IMR-90 (cell line): ENCODE data around the gene ZNF609. TPM values are rescaled to one million over a fixed set of nuclear protein-coding genes. Genes with fewer than 3 reads are reported as not detected.

ENCODE experiments used
- ATAC-seq: fragments of 200-7000 bp; cut with Tn5 transposase; 2 replicates; pipeline ENCODE4 v1.9.1; 2020; ENCODE audit warnings: low read depth, mild to moderate bottlenecking, moderate library complexity
- BruUV-seq: library from RNA; stranded (reverse); fragments of 400-500 nt; replicated peaks from 2 replicates; lab custom pipeline; 2021; lab: Mats Ljungman, UMichigan
- CTCF ChIA-PET: fragments of 300-600 bp; formaldehyde crosslinking; extraction: SDS; loops from one replicate; lab custom pipeline; 2021; ENCODE audit warnings: antibody characterized with exemption; lab: Yijun Ruan, JAX
- POLR2A ChIA-PET: fragments of 300-600 bp; sonication (Branson Sonifier 250); formaldehyde crosslinking; loops from one replicate; lab custom pipeline; 2022; ENCODE audit warnings: antibody characterized with exemption; ENCODE audit not compliant: unreplicated experiment; lab: Charles Lee
- DNase-seq: peaks from one replicate; pipeline ENCODE4 v3.0.0; 2013
- H2AFZ ChIP-seq: replicated peaks from 2 replicates; pipeline ENCODE3; 2013; ENCODE audit warnings: low read length, mild to moderate bottlenecking; ENCODE audit not compliant: poor library complexity
- H2AK5ac ChIP-seq: 2 replicates; pipeline ENCODE4 v1.6.1; 2013; ENCODE audit warnings: low read depth, low read length, inconsistent platforms
- H2AK9ac ChIP-seq: replicated peaks from 2 replicates; pipeline ENCODE3; 2013; ENCODE audit warnings: mild to moderate bottlenecking, low read depth, low read length, moderate library complexity; ENCODE audit not compliant: poor library complexity
- H2BK120ac ChIP-seq: 2 replicates; pipeline ENCODE4 v1.6.1; 2013; ENCODE audit warnings: low read depth, low read length, inconsistent platforms
- H2BK15ac ChIP-seq: 3 replicates; pipeline ENCODE4 v1.6.1; 2013; ENCODE audit warnings: low read depth, low read length, inconsistent platforms
- H2BK20ac ChIP-seq: 2 replicates; pipeline ENCODE4 v1.6.1; 2013; ENCODE audit warnings: low read depth, mild to moderate bottlenecking, inconsistent platforms, low read length, moderate library complexity
- H2BK5ac ChIP-seq: 2 replicates; pipeline ENCODE4 v1.6.1; 2013; ENCODE audit warnings: mild to moderate bottlenecking, low read depth, low read length, inconsistent platforms; ENCODE audit not compliant: poor library complexity, severe bottlenecking
- H3K14ac ChIP-seq: replicated peaks from 2 replicates; pipeline ENCODE4 v1.6.1; 2013; ENCODE audit warnings: low read depth, low read length, inconsistent platforms
- H3K18ac ChIP-seq: 2 replicates; pipeline ENCODE4 v1.6.1; 2013; ENCODE audit warnings: low read depth, low read length, control low read depth
- H3K23ac ChIP-seq: 2 replicates; pipeline ENCODE4 v1.6.1; 2013; ENCODE audit warnings: low read depth, low read length, inconsistent platforms
- H3K27ac ChIP-seq: 2 replicates; pipeline ENCODE4 v1.5.1; 2013; ENCODE audit warnings: mild to moderate bottlenecking, control low read depth, low read length; ENCODE audit not compliant: insufficient read depth
- H3K27me3 ChIP-seq: 2 replicates; pipeline ENCODE4 v1.6.1; 2013; ENCODE audit warnings: low read length; ENCODE audit not compliant: control insufficient read depth, insufficient read depth
- H3K36me3 ChIP-seq: 2 replicates; pipeline ENCODE4 v1.6.1; 2013; ENCODE audit warnings: low read length, mixed read lengths; ENCODE audit not compliant: control insufficient read depth, insufficient read depth
- H3K4ac ChIP-seq: 2 replicates; pipeline ENCODE4 v1.6.1; 2013; ENCODE audit warnings: low read depth, low read length, inconsistent platforms
- H3K4me1 ChIP-seq: 2 replicates; pipeline ENCODE4 v1.6.1; 2013; ENCODE audit warnings: low read length, mixed read lengths; ENCODE audit not compliant: control insufficient read depth, insufficient read depth
- H3K4me2 ChIP-seq: 2 replicates; pipeline ENCODE4 v1.6.1; 2013; ENCODE audit warnings: low read depth, mild to moderate bottlenecking, control low read depth, low read length, moderate library complexity
- H3K4me3 ChIP-seq: 2 replicates; pipeline ENCODE4 v1.5.1; 2013; ENCODE audit warnings: low read depth, mild to moderate bottlenecking, control low read depth, low read length, moderate library complexity; ENCODE audit not compliant: insufficient read depth
- H3K56ac ChIP-seq: 2 replicates; pipeline ENCODE4 v1.6.1; 2013; ENCODE audit warnings: low read length, inconsistent platforms; ENCODE audit not compliant: insufficient read depth; ENCODE audit errors: extremely low read depth
- H3K79me1 ChIP-seq, 2 experiments: 2 replicates each; pipeline ENCODE4 v1.6.1; 2013; ENCODE audit warnings: low read length in 2 of 2, inconsistent platforms in 1 of 2, low read depth in 1 of 2
- H3K9ac ChIP-seq: 2 replicates; pipeline ENCODE4 v1.6.1; 2013; ENCODE audit warnings: low read depth, low read length, control low read depth
- H3K9me1 ChIP-seq: 2 replicates; pipeline ENCODE4 v1.6.1; 2013; ENCODE audit warnings: low read length, inconsistent platforms; ENCODE audit not compliant: insufficient read depth
- H3K9me3 ChIP-seq: 2 replicates; pipeline ENCODE4 v1.6.1; 2013; ENCODE audit warnings: low read length; ENCODE audit not compliant: control insufficient read depth, insufficient read depth
- H4K20me1 ChIP-seq: 2 replicates; pipeline ENCODE4 v1.6.1; 2013; ENCODE audit warnings: low read length, inconsistent platforms; ENCODE audit not compliant: insufficient read depth
- H4K5ac ChIP-seq: 2 replicates; pipeline ENCODE4 v1.6.1; 2013; ENCODE audit warnings: mild to moderate bottlenecking, low read depth, low read length, control low read depth
- H4K8ac ChIP-seq, 2 experiments: 2 replicates each; pipeline ENCODE4 v1.6.1; 2013; ENCODE audit warnings: low read depth in 2 of 2, low read length in 2 of 2, control low read depth in 1 of 2, inconsistent platforms in 1 of 2
- H4K91ac ChIP-seq: 2 replicates; pipeline ENCODE4 v1.6.1; 2013; ENCODE audit warnings: low read depth, low read length, inconsistent platforms; ENCODE audit not compliant: insufficient read depth
- BHLHE40 ChIP-seq: fragments of 150-350 bp; IDR thresholded peaks from 2 replicates; pipeline ENCODE4 v1.6.1; 2016; ENCODE audit warnings: mild to moderate bottlenecking, low read depth, low read length
- CEBPB ChIP-seq: IDR thresholded peaks from 2 replicates; pipeline ENCODE4 v1.6.1; 2012; ENCODE audit warnings: low read depth, low read length, improper control_type of control experiment
- CHD1 ChIP-seq: IDR thresholded peaks from 2 replicates; pipeline ENCODE4 v1.6.1; 2012; ENCODE audit warnings: low read depth, low read length, improper control_type of control experiment
- ELK1 ChIP-seq: fragments of 150-350 bp; IDR thresholded peaks from 2 replicates; pipeline ENCODE4 v1.6.1; 2016; ENCODE audit warnings: low read depth, mild to moderate bottlenecking, low read length, moderate library complexity, borderline replicate concordance
- FOS ChIP-seq: fragments of 150-350 bp; IDR thresholded peaks from 2 replicates; pipeline ENCODE4 v1.6.1; 2016; ENCODE audit warnings: low read depth, low read length
- MAFK ChIP-seq: IDR thresholded peaks from 2 replicates; pipeline ENCODE4 v1.6.1; 2012; ENCODE audit warnings: low read depth, low read length, improper control_type of control experiment
- MAZ ChIP-seq: IDR thresholded peaks from 2 replicates; pipeline ENCODE4 v1.6.1; 2012; ENCODE audit warnings: low read depth, mild to moderate bottlenecking, low read length, improper control_type of control experiment, moderate library complexity, borderline replicate concordance
- MXI1 ChIP-seq: IDR thresholded peaks from 2 replicates; pipeline ENCODE4 v1.6.1; 2012; ENCODE audit warnings: low read depth, mild to moderate bottlenecking, low read length, moderate library complexity, borderline replicate concordance
- NFE2L2 ChIP-seq: fragments of 150-350 bp; IDR thresholded peaks from 2 replicates; pipeline ENCODE4 v1.6.1; 2016; ENCODE audit warnings: low read depth, mild to moderate bottlenecking, low read length
- POLR2A ChIP-seq: IDR thresholded peaks from 2 replicates; pipeline ENCODE4 v1.6.1; 2012; ENCODE audit warnings: mild to moderate bottlenecking, low read depth, low read length
- RAD21 ChIP-seq: IDR thresholded peaks from 2 replicates; pipeline ENCODE4 v1.6.1; 2012; ENCODE audit warnings: low read length, improper control_type of control experiment
- RFX5 ChIP-seq: IDR thresholded peaks from 2 replicates; pipeline ENCODE4 v1.8.0; 2012; ENCODE audit warnings: low read depth, mild to moderate bottlenecking, low read length, moderate library complexity
- USF2 ChIP-seq: fragments of 150-350 bp; IDR thresholded peaks from 2 replicates; pipeline ENCODE4 v1.6.1; 2017; ENCODE audit warnings: mild to moderate bottlenecking, antibody characterized with exemption, low read length, low read depth
- WGBS, 2 experiments: methylation state at CpG; one replicate each; pipeline versions ENCODE4 v1.1.5 to v1.1.7; 2013; ENCODE audit warnings: missing lambda C conversion rate in 2 of 2; ENCODE audit not compliant: insufficient read length in 1 of 2; ENCODE audit errors: extremely low coverage in 2 of 2; 5-methylcytosine and 5-hydroxymethylcytosine counted together
- dilution Hi-C: fragments of 300-500 bp; cut with HindIII; formaldehyde crosslinking; loops from one replicate; pipeline ENCODE4 v1.14.3; 2018; ENCODE audit warnings: low sequenced_read_pairs; ENCODE audit not compliant: unreplicated experiment
- in situ Hi-C: fragments of 300-500 bp; cut with MboI; formaldehyde crosslinking; loops from 3 replicates; pipeline ENCODE4 v1.14.3; 2019; ENCODE audit warnings: low sequenced_read_pairs, inconsistent platforms, mixed read lengths
- intact Hi-C: fragments of 100-400 bp; cut with micrococcal nuclease; formaldehyde crosslinking; loops from 2 replicates; pipeline ENCODE4 v1.10.0; 2022
- polyA plus RNA-seq, 3 experiments: library from polyadenylated mRNA; depleted of rRNA; stranded (reverse); fragments of >200 nt; gene quantifications; 2 replicates each; pipeline ENCODE4 v1.2.3, GENCODE V29; 2012; ENCODE audit warnings: low replicate concordance in 1 of 3
- total RNA-seq: library from RNA; depleted of rRNA; stranded (reverse); fragments of >200 nt; gene quantifications from 2 replicates; pipeline ENCODE4 v1.2.3, GENCODE V29; 2012

ZNF609 gene
- total and polyA plus RNA-seq, 2 of the 4 experiments (the other 2 are of a cell fraction) = 10.4 to 12.5 TPM

- Histone ChIP-seq H3K9ac (no peak overlapping the region), H3K9me3 (no peaks in the 10 kb centered on the region), H4K8ac (no peak overlapping the region), H3K14ac (no peak overlapping the region), H3K23ac (no peak overlapping the region), H3K9me1 (peaks cover 4% of the 10 kb centered on the region; the same call in 1 of the 2 replicates), H2AK9ac (no peak overlapping the region), H3K4me3 (no peak overlapping the region), H3K27me3 (no peaks in the 10 kb centered on the region), H4K5ac (no peak overlapping the region), H3K36me3 (peaks cover 1% of the 10 kb centered on the region; the same call in 1 of the 2 replicates), H3K4ac (no peak overlapping the region), H2BK120ac (no peak overlapping the region), H4K20me1 (no peaks in the 10 kb centered on the region), H3K4me1 (peaks cover 14% of the 10 kb centered on the region), H2AK5ac (no peak overlapping the region), H4K91ac (no peak overlapping the region), H2BK5ac (no peak overlapping the region), H3K56ac (no peak overlapping the region), H2BK15ac (no peak overlapping the region), H2BK20ac (no peak overlapping the region), H3K18ac (no peak overlapping the region), H3K27ac (no peak overlapping the region; the same call in 1 of the 2 replicates), H3K4me2 (peak overlapping the region; percentile 66), H3K79me1 (peaks cover 10 to 12% of the 10 kb centered on the region in 2 experiments; a peak in 2 of 4 replicates), H2AFZ (no peak overlapping the region)
- dilution Hi-C loops (no loop called here), intact Hi-C loops (no loop called here), in situ Hi-C loops (no loop called here)
- no peak for ATAC-seq
- TF ChIP-seq BHLHE40 = no peak
- TF ChIP-seq CEBPB = no peak
- TF ChIP-seq MXI1 = no peak
- TF ChIP-seq RAD21 = no peak
- TF ChIP-seq CHD1 = no peak
- TF ChIP-seq USF2 = no peak
- no peak for TF ChIP-seq NFE2L2
- TF ChIP-seq MAZ = no peak
- TF ChIP-seq POLR2A = no peak
- no peak for TF ChIP-seq ELK1
- TF ChIP-seq RFX5 = no peak
- no peak for TF ChIP-seq MAFK
- TF ChIP-seq FOS = no peak
- no CpG with 5 or more reads among the region's 3 CpGs for WGBS, 2 experiments
- DNase-seq = no peak
- ChIA-PET CTCF (no interaction called here), POLR2A (no interaction called here)
- BruUV-seq = no TSS peak
Measured at GRCh38 chr15:64455961-64456371, 4.4 kb upstream of the ZNF609 start.
